OCI-LY3 (cell line): ENCODE measurements around the gene GAPT.

Source experiments
- CTCF ChIP-seq: fragments of 200-600, 300-600 bp; sonication (generic); IDR thresholded peaks from 2 replicates; pipeline ENCODE4 v1.5.1; 2014; ENCODE audit warnings: antibody characterized with exemption, low read length, low read depth
- EZH2phosphoT487 ChIP-seq: fragments of 200-600 bp; shearing (Covaris generic); IDR thresholded peaks from 2 replicates; pipeline ENCODE4 v1.6.1; 2018; ENCODE audit warnings: antibody characterized with exemption, mixed run types, low read depth

DNA sequence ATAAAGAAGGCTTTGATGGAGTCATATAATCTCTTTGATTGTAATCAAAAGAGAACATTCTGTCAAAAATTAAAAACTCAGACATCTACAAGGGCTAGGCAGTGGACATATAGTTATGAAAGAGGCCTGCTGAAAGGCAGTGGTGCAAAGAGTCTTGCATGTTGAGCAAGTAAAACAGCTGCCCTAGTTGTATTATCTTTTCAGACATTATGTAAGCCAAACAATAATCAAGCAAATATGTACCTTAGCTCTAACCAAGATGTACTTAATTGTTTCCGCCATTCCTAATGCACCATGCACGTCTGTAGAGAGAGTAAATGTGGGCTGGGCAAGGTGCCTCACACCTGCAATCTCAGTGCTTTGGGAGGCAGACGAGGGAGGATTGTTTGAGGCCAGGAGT lies 14.3 kb downstream of the GAPT start:
- TF ChIP-seq CTCF, result no peak
- TF ChIP-seq EZH2phosphoT487, result no peak
